GM21737 (cell line): ENCODE data around the gene PHF23.

Source experiments
- ATAC-seq: cut with Tn5 transposase; IDR thresholded peaks from one replicate; pipeline ENCODE4 v1.9.1; 2021; ENCODE audit warnings: mild to moderate bottlenecking, moderate library complexity; ENCODE audit not compliant: unreplicated experiment

The PHF23 gene

DNA sequence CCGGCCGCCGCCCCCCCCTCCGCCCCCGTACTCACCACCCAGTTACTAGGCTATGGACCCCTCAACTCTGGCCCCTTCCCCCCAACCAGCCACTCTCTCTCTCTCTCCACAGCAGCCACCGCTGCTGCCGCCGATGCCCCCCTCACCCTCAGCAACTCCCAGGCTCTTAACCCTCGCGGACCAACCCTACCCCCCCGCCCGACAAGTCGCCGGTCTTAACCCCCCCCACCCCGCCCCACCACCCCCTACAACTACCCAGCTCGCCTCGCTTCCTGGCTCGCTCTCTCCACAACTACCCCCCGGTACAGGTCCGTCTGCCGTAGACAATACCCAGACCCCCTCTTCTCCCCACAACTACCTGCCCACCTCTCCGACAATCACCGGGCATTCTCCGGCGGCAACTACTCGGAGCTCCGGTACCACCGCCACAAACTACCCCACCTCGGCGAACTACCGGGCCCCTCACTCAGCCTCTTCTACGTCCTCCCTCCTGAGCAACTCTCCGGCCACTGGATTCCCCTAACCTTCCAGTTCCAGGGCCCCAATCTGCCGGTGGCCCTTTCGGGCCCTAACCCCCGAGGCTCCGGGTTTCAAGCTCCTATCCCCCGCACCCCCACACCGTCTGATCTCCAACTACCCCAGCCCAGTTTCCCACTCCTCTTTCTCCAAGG is 702 bp downstream of the PHF23 start:
- no peak for ATAC-seq

DNA sequence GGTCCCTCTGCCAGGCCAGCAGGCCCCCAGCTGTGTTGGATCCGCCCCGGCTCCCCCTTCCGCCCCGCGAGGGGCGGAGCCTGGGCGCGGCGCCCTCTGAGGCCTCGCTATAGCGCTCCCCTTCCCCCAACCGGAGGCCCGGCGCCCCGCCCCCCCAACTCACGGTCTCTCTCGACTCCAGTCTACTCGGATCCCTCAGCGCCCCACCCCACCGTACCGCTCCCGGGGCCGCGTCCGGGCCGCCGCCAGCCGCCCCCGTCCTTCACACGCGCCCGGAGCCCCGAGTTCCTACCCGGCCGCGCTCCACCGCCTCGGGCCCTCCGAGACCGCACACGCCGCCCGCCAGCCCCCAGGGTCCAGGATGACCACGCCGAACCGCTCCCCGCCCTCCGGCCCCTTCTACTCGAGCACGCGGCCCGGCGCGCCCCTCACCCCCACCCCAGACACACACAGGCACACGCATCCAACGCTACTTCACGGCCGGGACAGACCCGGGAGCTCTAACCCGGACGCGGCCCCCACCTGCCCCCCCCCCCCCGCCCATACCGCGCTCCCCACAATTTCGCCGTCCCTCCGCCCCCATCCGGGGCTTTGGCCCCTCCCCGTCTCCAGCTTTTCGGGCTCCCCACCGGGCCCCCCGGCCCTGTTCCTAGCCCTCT is 1.4 kb downstream of the PHF23 start:
- ATAC-seq: peak; percentile 17

- ATAC-seq: no peak
Observed at GRCh38 chr17:7237266-7237760, 1.9 kb downstream of the PHF23 start.

GRCh38 chr17:7236808-7237207 is 2.4 kb downstream of the PHF23 start:
- ATAC-seq: no peak

GRCh38 chr17:7235693-7236665 is 3.3 kb downstream of the PHF23 start:
- ATAC-seq: no peak

DNA sequence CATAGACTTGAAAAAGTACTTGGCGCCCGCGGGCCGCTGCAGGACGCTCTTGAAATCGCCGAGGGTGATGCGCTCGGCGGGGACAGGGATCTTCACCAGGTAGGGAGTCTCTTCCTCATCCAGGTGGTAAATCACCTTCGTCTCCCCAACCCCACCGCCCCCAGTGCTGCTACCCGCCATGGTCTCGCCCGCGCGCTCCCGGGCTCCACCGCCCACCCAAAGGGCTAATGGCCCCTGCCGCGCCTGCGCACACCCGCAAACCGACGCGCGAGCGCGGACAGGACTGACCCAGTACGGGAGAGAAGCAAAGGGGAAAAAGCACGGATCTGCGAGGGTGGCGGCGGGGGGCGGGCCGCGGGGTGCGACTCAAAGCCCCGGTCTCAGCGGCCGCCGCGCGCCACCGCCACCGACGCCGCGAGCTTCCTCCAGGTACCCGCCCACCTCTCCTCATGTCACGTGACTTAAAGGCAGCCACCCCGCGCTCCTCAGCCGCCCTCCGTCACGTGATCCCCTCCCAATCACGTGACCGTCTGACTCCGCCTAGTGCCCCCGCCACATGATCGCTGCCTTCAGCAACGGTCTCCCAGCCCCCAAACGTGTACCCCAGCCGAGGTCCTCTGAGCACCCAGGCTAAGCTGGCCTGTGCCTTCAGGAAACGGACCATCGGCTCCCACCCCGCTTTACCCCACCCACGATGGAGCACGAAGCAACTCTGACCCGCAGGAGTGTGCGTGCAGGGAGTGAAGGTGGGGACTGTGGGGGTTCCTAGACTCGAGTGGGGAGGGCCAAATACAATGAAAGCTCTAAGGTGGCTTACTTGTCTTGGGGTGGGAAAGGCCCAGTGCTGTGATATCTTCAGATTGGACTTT is 4.9 kb downstream of the PHF23 start, which contains the start of gene DVL2:
Gene DVL2 (minus strand): TSS at position 435 of the 869 bp plus-strand sequence. CDS start 255 bp downstream, at position 180.
- ATAC-seq: peak; percentile 50

DNA sequence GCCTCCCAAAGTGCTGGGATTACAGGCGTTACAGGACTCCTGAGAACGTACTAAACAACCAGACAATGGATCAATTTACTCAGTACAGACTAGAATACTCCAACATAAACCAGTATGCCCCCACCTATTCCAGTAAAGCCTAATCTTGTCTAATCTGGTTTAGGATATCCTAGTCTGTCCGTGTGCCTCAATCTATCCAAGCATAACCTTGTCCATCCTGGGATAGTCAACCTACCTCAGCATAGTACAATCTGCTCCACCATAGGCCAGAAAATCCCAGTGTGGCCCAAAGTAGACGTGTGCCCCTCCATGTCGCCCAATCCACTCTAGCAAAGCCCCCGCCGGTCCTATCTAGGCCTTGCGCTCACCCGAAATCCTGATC is 5.6 kb downstream of the PHF23 start:
- no peak for ATAC-seq

DNA sequence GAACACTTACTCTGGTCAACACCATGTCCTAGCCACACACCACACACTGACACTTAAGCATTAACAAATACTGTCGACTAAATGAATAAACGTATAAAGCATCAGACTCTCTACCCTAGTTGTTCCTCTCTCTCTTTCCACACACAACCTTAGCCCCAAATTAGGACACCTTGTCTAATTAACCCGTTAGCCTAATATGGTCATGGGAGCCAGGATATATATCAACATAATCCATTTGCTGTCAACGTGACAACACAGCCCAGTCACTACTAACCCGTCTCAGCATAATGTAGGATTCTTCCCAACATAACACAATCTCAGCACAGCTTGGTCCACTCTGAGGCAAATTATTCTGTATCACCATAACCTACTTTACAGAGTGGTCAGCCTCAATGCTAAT is 7.1 kb downstream of the PHF23 start:
- ATAC-seq: no peak

GRCh38 chr17:7229504-7229903 is 9.8 kb downstream of the PHF23 start:
- no peak for ATAC-seq

GRCh38 chr17:7228920-7229319 is 10.3 kb downstream of the PHF23 start:
- no peak for ATAC-seq

- no peak for ATAC-seq
Observed at GRCh38 chr17:7226721-7227710, 12.2 kb downstream of the PHF23 start.

- no peak for ATAC-seq
Observed at GRCh38 chr17:7225711-7226331, 13.4 kb downstream of the PHF23 start.

DNA sequence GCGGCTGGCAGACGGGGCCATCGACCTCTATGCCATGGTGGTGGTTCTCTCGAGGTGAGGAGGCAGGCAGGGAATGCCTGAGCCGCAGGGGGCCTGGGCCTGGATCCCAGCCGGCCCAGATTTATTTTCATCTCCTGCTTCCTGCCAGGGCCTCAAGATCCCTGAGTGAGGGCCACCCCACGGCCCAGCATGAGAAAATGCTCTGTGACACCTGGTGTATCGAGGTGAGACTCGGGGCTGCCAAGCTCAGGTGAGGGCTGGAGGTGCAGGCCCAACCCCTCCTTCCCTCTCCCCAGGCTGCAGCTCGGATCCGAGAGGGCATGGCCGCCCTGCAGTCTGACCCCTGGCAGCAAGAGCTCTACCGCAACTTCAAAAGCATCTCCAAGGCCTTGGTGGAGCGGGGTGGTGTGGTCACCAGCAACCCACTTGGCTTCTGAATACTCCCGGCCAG is 14.6 kb downstream of the PHF23 start:
- no peak for ATAC-seq

DNA sequence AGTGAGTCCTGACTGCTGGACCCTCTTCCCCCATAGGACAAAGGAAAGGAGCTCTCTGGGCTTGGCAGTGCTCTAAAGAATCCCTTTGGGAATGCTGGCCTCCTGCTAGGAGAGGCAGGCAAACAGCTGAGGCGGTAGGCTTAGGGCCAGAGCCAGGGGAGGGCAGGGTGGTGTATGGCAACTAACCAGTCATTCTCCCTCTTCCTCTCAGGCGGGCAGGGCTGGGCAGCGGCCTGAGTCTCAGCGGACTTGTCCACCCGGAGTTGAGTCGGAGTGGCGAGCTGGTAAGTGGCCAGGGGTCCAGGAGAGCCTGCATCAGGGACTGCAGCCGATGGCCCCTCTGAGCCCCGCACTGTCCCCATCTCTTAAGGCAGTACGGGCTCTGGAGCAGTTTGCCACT is 15.1 kb downstream of the PHF23 start:
- no peak for ATAC-seq

DNA sequence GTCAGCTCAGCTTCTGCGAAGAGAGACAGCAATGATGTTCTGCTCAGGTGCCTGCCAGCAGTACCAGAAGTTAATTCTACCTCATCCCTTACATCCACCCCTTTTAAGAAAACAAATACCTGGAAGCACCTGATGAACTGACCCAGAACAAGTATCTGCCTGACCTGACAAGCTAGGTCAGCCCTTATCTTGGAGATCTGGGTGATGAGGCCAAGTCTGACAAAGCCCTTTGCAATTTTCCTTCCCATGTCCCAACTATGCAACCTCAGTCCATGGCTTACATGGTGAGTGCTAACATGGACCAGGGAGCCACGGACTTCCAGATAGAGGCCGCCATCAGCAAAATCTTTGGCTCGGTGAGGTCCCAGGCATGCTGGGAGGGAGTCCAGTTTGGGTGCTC is 15.9 kb downstream of the PHF23 start:
- no peak for ATAC-seq

DNA sequence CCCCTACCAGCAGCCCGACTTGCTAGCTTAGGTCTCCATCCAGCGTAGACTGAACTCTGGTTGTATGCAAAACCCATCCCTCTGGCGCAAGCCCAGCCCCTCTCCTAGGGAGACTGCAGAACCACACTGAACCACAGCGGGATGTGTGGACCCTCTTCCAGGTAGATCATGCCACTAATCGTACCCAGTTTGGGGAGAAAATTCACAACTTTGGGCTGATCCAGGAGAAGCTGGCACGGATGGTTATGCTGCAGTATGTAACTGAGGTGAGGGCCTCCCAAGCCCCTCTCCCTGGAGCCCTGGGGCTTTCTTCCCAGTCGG is 16.3 kb downstream of the PHF23 start:
- ATAC-seq: no peak

DNA sequence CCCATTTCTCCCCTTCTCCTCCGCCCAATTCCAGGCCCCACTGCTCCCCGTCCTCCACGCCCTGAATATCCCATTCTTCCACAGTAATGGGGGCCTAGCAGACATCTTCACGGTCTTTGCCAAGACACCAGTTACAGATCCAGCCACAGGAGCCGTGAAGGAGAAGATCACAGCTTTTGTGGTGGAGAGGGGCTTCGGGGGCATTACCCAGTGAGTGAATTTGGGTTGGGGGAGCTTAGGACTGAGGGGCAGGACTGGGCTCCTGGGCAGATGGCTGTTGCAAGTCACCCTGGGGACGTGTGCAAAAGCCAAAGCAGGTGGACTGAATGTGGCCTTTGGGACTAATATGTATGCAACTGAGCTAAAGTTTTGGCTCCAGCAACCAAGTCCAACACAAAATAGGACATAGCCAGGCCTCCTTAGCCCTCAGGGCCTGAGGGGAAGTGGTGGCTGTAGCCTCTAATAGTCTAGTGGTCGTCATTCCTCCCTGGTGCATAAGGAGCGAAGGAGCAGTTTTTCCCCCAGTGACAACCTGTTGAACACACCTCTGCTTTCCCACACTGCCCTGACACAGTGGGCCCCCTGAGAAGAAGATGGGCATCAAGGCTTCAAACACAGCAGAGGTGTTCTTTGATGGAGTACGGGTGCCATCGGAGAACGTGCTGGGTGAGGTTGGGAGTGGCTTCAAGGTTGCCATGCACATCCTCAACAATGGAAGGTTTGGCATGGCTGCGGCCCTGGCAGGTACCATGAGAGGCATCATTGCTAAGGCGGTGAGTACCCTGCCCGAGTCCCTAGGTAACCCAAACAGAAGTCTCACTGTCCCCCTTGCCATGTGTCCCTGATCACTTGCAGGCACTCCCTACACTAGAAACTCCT is 16.9 kb downstream of the PHF23 start:
- no peak for ATAC-seq
